Superior temporal gyrus (tissue), 1 donor: ENCODE results near the gene MAGI2.

Source experiments
- DNase-seq: peaks from one replicate; pipeline ENCODE4 v3.0.0-alpha.2; 2016; ENCODE audit errors: extremely low spot score

MAGI2 gene

GRCh38 chr7:78039790-78040776, 1413.4 kb downstream of the MAGI2 start:
- DNase-seq: no peak

- no peak for DNase-seq
These were observed 1414.9 kb downstream of the MAGI2 start for GRCh38 chr7:78038465-78039080.

- no peak for DNase-seq
These were observed 1415.9 kb downstream of the MAGI2 start for GRCh38 chr7:78037603-78038002.

- DNase-seq: no peak
These were observed 1420.1 kb downstream of the MAGI2 start for GRCh38 chr7:78033410-78033809.

GRCh38 chr7:78026492-78026891, 1427.0 kb downstream of the MAGI2 start:
- no peak for DNase-seq

- DNase-seq: no peak
These were observed 1428.9 kb downstream of the MAGI2 start for GRCh38 chr7:78024591-78024990.

GRCh38 chr7:78023191-78023590, 1430.3 kb downstream of the MAGI2 start:
- DNase-seq: no peak

GRCh38 chr7:78022165-78022564, 1431.3 kb downstream of the MAGI2 start:
- DNase-seq: no peak

- DNase-seq: no peak
These were observed 1432.6 kb downstream of the MAGI2 start for GRCh38 chr7:78020874-78021249.

GRCh38 chr7:78020136-78020873, 1433.2 kb downstream of the MAGI2 start:
- peak; percentile 94 for DNase-seq

- DNase-seq: peak; percentile 79
These were observed 1433.9 kb downstream of the MAGI2 start for GRCh38 chr7:78019447-78020135.

- DNase-seq: peak; percentile 70
These were observed 1434.6 kb downstream of the MAGI2 start for GRCh38 chr7:78018641-78019446.

- peak; percentile 49 for DNase-seq
These were observed 1435.8 kb downstream of the MAGI2 start for GRCh38 chr7:78017591-78018100.

GRCh38 chr7:78015574-78016260, 1437.8 kb downstream of the MAGI2 start:
- DNase-seq: no peak

- DNase-seq: no peak
These were observed 1439.1 kb downstream of the MAGI2 start for GRCh38 chr7:78014401-78014800.

GRCh38 chr7:78013386-78013785, 1440.1 kb downstream of the MAGI2 start:
- DNase-seq: no peak

GRCh38 chr7:78011642-78012041, 1441.8 kb downstream of the MAGI2 start:
- DNase-seq: no peak

- no peak for DNase-seq
These were observed 1446.2 kb downstream of the MAGI2 start for GRCh38 chr7:78007231-78007630.

- DNase-seq: no peak
These were observed 1447.3 kb downstream of the MAGI2 start for GRCh38 chr7:78006063-78006755.
